Bronchial epithelial cell (primary cell): Measurements from ENCODE around the gene KRT7. TPM values are rescaled to one million over a fixed set of nuclear protein-coding genes. Genes with fewer than 3 reads are reported as not detected.
A peak's percentile ranks its signal among the peaks of the same experiment; 100 is the strongest.

ENCODE experiments used
- DNase-seq: peaks from one replicate; pipeline ENCODE4 v3.0.0-alpha.2; 2010; ENCODE audit warnings: low read depth
- FAIRE-seq: peaks from 2 replicates; lab custom pipeline; 2011; peaks lifted over from hg19 to GRCh38; lab: Jason Lieb, UNC
- H3K27me3 ChIP-seq: 2 replicates; pipeline ENCODE4 v1.5.1; 2011; ENCODE audit warnings: low read length; ENCODE audit not compliant: control insufficient read depth, insufficient read depth
- H3K36me3 ChIP-seq: 2 replicates; pipeline ENCODE4 v1.5.1; 2011; ENCODE audit warnings: low read length; ENCODE audit not compliant: control insufficient read depth, insufficient read depth
- H3K4me3 ChIP-seq: 2 replicates; pipeline ENCODE4 v1.5.1; 2011; ENCODE audit warnings: mild to moderate bottlenecking, low read depth, low read length, control low read depth
- CTCF ChIP-seq: IDR thresholded peaks from 2 replicates; pipeline ENCODE4 v1.5.1; 2011; ENCODE audit warnings: mild to moderate bottlenecking, moderate library complexity, low read length, control low read depth, inconsistent platforms; ENCODE audit not compliant: insufficient read depth, severe bottlenecking
- total RNA-seq: library from RNA; depleted of rRNA; stranded (reverse); fragments of >200 nt; gene quantifications from 2 replicates; pipeline ENCODE4 v1.2.1, GENCODE V29; 2014

KRT7 gene
- total RNA-seq, 1 donor from 2014 or later = 895 TPM

GRCh38 chr12:52222692-52223091 is 10.4 kb upstream of the KRT7 start:
- no peak for DNase-seq
- no peak for FAIRE-seq
- no peak for TF ChIP-seq CTCF

DNA sequence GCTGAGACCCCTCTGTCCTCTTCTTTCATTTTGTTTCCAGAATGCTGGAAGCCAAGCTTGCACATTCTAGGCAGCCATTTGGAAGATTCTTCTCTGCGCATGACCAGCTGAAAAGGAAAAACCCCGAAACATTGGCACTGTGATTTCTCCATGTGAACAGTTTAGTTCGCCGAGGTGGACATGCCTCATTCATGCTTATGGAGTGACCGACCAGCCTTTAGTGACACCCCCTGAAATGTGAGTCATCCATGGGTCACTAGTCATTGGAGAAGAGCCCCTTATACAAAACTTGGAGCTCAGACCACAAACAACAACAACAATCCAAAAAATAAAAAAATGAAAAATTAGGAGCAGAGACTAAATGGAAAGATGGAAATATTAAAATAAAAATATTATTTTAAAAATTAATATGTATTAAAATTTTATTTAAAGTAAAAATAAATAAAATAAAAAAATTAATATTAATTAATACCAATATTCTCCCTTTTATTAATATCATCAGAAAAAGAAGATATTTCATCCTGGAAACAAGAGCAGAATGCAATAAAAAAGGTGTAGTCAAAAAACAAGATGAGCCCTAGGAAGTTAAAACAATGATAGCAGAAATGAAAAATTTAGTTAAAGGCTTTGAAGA is 9.5 kb upstream of the KRT7 start:
- Histone ChIP-seq H3K36me3 (no peaks in the 10 kb centered on the region), H3K27me3 (no peaks in the 10 kb centered on the region), H3K4me3 (no peak overlapping the region)
- DNase-seq = no peak
- no peak for FAIRE-seq
- TF ChIP-seq CTCF = no peak

More at GRCh38 chr12:52222692-52223091, 10.4 kb upstream of the KRT7 start:
- Histone ChIP-seq H3K4me3 (no peak overlapping the region), H3K36me3 (no peaks in the 10 kb centered on the region), H3K27me3 (no peaks in the 10 kb centered on the region)

GRCh38 chr12:52224151-52224550 is 8.9 kb upstream of the KRT7 start:
- FAIRE-seq (no peak), DNase-seq (no peak)
- TF ChIP-seq CTCF = no peak

DNA sequence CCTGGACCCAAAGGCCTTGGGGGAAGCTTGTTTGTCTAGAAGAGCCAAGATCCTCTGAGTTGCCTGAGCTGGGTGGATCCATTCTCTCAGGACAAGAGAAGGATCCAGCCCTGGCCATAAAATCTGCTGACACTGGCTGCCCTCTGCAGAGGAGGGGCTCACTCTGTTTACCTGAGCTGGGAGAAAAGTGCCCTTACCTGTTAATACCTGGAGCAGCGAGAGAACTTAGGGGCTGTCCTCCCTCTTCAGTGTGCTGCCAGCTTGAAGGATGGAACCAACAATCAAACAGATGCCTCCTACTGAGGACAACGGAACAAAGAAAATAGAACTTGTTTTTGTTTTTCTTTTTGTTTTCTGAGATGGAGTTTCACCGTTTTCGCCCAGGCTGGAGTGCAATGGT is 7.3 kb upstream of the KRT7 start:
- H3K4me3 ChIP-seq = no peak overlapping the region
- no peaks in the 10 kb centered on the region for H3K27me3 ChIP-seq
- FAIRE-seq = peak; percentile 13
- H3K36me3 ChIP-seq = no peaks in the 10 kb centered on the region
- DNase-seq = no peak
- TF ChIP-seq CTCF = no peak

More at GRCh38 chr12:52224151-52224550, 8.9 kb upstream of the KRT7 start:
- Histone ChIP-seq H3K4me3 (no peak overlapping the region), H3K27me3 (no peaks in the 10 kb centered on the region), H3K36me3 (no peaks in the 10 kb centered on the region)

GRCh38 chr12:52226446-52226845 is 6.6 kb upstream of the KRT7 start:
- DNase-seq = no peak
- TF ChIP-seq CTCF = no peak
- Histone ChIP-seq H3K4me3 (no peak overlapping the region), H3K36me3 (no peaks in the 10 kb centered on the region), H3K27me3 (no peaks in the 10 kb centered on the region)
- FAIRE-seq = no peak
